Neural cell (in vitro differentiated cells): ENCODE data around the gene STEAP1B.
"Not testable (repeated sequence)": the region's sequence is repeated elsewhere in the genome, so short reads cannot be mapped to it uniquely, and the experiment has no call there.

ENCODE experiments used
- EP300 ChIP-seq: fragments of 450-650 bp; conservative IDR thresholded peaks from 2 replicates; pipeline ENCODE4 v1.6.1; 2014; ENCODE audit warnings: antibody characterized with exemption, mild to moderate bottlenecking, moderate library complexity; ENCODE audit not compliant: poor library complexity, severe bottlenecking
- EZH2 ChIP-seq: fragments of 200-600, 300-800 bp; shearing (Covaris generic), sonication (generic); IDR thresholded peaks from 2 replicates; pipeline ENCODE4 v1.6.1; 2014; ENCODE audit warnings: antibody characterized with exemption, low read length, borderline replicate concordance, mild to moderate bottlenecking; ENCODE audit not compliant: insufficient read depth, poor library complexity, severe bottlenecking
- POLR2AphosphoS5 ChIP-seq: IDR thresholded peaks from 2 replicates; pipeline ENCODE4 v1.6.1; 2012
- TAF1 ChIP-seq: IDR thresholded peaks from 2 replicates; pipeline ENCODE4 v1.6.1; 2012; ENCODE audit warnings: low read depth
- TF ChIP-seq, protein P1 (sequence below): fragments of 450-650 bp; IDR thresholded peaks from 2 replicates; pipeline ENCODE4 v1.5.1; 2014; ENCODE audit warnings: antibody characterized with exemption, mild to moderate bottlenecking, moderate library complexity; ENCODE audit not compliant: poor library complexity, severe bottlenecking

DNA sequence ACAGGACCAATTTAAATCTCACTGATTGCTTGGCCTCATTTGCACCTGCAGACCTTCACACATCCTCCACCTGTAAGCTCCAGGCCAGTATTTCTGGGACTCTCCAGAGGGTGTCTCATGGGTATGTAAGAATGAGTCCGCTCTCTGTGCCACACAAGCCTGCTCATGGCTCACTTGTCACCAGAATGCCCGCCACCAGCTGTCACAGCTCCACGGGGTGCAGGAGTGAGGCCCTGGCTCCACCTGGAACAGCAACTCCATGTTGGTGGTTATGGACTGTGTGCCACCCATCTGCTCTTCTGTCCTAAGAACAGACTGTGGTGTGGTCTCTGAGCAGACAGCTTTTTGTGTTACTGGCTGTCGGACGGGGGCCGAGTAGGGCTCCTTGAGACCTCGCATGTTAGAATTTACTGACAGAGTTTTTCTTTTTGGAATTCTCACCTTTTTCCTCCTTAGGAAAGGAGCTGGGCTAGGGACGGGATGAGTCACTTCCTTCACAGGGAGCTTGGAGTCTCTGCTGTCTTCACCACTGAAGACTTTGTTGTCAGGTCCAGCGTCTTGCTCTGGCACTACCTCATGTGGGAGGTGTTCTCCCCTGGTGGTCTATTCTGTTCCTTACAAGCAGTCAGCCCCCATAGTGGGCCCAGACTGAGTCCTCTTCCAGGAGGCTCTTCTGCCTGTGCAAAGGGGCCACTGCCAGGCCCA, 6.5 kb upstream of the STEAP1B start:
- not testable (repeated sequence) for TF ChIP-seq POLR2AphosphoS5, EZH2, EP300, TAF1
- TF ChIP-seq, protein P1, sequence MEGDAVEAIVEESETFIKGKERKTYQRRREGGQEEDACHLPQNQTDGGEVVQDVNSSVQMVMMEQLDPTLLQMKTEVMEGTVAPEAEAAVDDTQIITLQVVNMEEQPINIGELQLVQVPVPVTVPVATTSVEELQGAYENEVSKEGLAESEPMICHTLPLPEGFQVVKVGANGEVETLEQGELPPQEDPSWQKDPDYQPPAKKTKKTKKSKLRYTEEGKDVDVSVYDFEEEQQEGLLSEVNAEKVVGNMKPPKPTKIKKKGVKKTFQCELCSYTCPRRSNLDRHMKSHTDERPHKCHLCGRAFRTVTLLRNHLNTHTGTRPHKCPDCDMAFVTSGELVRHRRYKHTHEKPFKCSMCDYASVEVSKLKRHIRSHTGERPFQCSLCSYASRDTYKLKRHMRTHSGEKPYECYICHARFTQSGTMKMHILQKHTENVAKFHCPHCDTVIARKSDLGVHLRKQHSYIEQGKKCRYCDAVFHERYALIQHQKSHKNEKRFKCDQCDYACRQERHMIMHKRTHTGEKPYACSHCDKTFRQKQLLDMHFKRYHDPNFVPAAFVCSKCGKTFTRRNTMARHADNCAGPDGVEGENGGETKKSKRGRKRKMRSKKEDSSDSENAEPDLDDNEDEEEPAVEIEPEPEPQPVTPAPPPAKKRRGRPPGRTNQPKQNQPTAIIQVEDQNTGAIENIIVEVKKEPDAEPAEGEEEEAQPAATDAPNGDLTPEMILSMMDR: not testable (repeated sequence)
